ENCODE data around the gene COL4A4. TPM values are rescaled to one million over a fixed set of nuclear protein-coding genes. Genes with fewer than 3 reads are reported as not detected.

Gene COL4A4
- total and polyA plus RNA-seq, 2 experiments from 2014 or later: 1.3 to 3.1 TPM

GRCh38 chr2:226995625-226996041 is 168.4 kb downstream of the COL4A4 start:
- Histone ChIP-seq H3K27me3 (ENCODE audit: insufficient read depth) (no peaks in the 10 kb centered on the region), H3K4me1 (ENCODE audit: insufficient read depth) (no peaks in the 10 kb centered on the region), H4K20me1 (replicated peaks; ENCODE audit: insufficient read depth) (no peaks in the 10 kb centered on the region; the same call in 1 of the 2 replicates), H3K79me2 (replicated peaks; ENCODE audit: insufficient read depth) (no peaks in the 10 kb centered on the region), H3K36me3 (ENCODE audit: insufficient read depth) (no peaks in the 10 kb centered on the region), H3K27ac (ENCODE audit: low read depth) (no peak overlapping the region), H3K9me2 (ENCODE audit: insufficient read depth) (peaks cover 3% of the 10 kb centered on the region; the same call in 1 of the 2 replicates), H3F3A (replicated peaks; ENCODE audit: low read depth) (no peaks in the 10 kb centered on the region), H3K4me2 (no peak overlapping the region), H3K4me3 (no peak overlapping the region), H2AFZ (no peak overlapping the region)
- peaks cover 10% of the 10 kb centered on the region; the same call in 2 of the 3 replicates for H3K36me3 Mint-ChIP-seq (ENCODE audit: low read depth)
- TF ChIP-seq REST (IDR thresholded peaks at IDR 0.05; ENCODE audit: unreplicated experiment): no peak
- no peak for TF ChIP-seq POLR2AphosphoS5 (IDR thresholded peaks at IDR 0.05; ENCODE audit: low read depth)
- TF ChIP-seq STAT1 (IDR thresholded peaks at IDR 0.05; ENCODE audit: unreplicated experiment): no peak
- no peak for TF ChIP-seq ZNF114 (CRISPR knock-in tag; IDR thresholded peaks at IDR 0.05)
- no peak for TF ChIP-seq EZH2 (IDR thresholded peaks at IDR 0.05; ENCODE audit: low read depth, unreplicated experiment)
- TF ChIP-seq NANOG (IDR thresholded peaks at IDR 0.05; ENCODE audit: borderline replicate concordance): no peak
- TF ChIP-seq CREB1 (CRISPR knock-in tag; IDR thresholded peaks at IDR 0.05; ENCODE audit: low read depth): no peak
- TF ChIP-seq JUNB (IDR thresholded peaks at IDR 0.05; ENCODE audit: unreplicated experiment): no peak
- no peak for TF ChIP-seq ZNF331 (CRISPR knock-in tag; IDR thresholded peaks at IDR 0.05; ENCODE audit: low read depth)
- no peak for TF ChIP-seq EZH2phosphoT487 (IDR thresholded peaks at IDR 0.05; ENCODE audit: unreplicated experiment)
- TF ChIP-seq ZNF462 (CRISPR knock-in tag; IDR thresholded peaks at IDR 0.05): no peak
- TF ChIP-seq ETS1 (IDR thresholded peaks at IDR 0.05): no peak
- TF ChIP-seq CTCF (conservative IDR thresholded peaks at IDR 0.05; ENCODE audit: low read depth in 2 of 2): no peak
- H3K9me3 Mint-ChIP-seq: peaks cover 2% of the 10 kb centered on the region
- H3K27ac Mint-ChIP-seq: no peak overlapping the region
- no peak overlapping the region for H3K4me3 Mint-ChIP-seq
- ATAC-seq: no peak
- H3K4me1 Mint-ChIP-seq: no peaks in the 10 kb centered on the region
- H3K27me3 Mint-ChIP-seq (ENCODE audit: insufficient read depth, low read depth, poor library complexity): peaks cover 5% of the 10 kb centered on the region
- DNase-seq (ENCODE audit: low spot score): no peak
